Fibroblast of lung (primary cell): ENCODE data around the gene AGBL3.

Experiments used
- CTCF ChIP-seq, 2 donors: IDR thresholded peaks in 1 of 2; conservative IDR thresholded peaks in 1 of 2; 1 replicate in 1 of 2; 2 replicates in 1 of 2; pipeline ENCODE4 v1.5.1; 2011 to 2012; ENCODE audit warnings: low read length in 2 of 2, control low read depth in 1 of 2, inconsistent platforms in 1 of 2, low read depth in 1 of 2, mild to moderate bottlenecking in 1 of 2
- EZH2 ChIP-seq: IDR thresholded peaks from 2 replicates; pipeline ENCODE4 v1.5.1; 2012; ENCODE audit warnings: low read length, control low read depth, mild to moderate bottlenecking; ENCODE audit errors: missing control alignments

- TF ChIP-seq CTCF (conservative IDR thresholded peaks at IDR 0.05 in 1 of 2, IDR thresholded peaks at IDR 0.05 in 1 of 2; ENCODE audit: low read depth in 1 of 2, low read length in 2 of 2) (no peak), EZH2 (no peak)
These were observed 5.4 kb downstream of the AGBL3 start for GRCh38 chr7:134991469-134992339.
